GM11168 (cell line): ENCODE data around the gene ADRA2C.

Experiments
- in situ Hi-C: fragments of 300-500 bp; cut with MboI; formaldehyde crosslinking; loops from one replicate; pipeline ENCODE4 v1.12.0; 2022; ENCODE audit warnings: low sequenced_read_pairs; ENCODE audit not compliant: unreplicated experiment

The ADRA2C gene

GRCh38 chr4:3732076-3733028, 33.8 kb upstream of the ADRA2C start:
- in situ Hi-C loops = no loop called here

GRCh38 chr4:3733195-3733594, 33.0 kb upstream of the ADRA2C start:
- in situ Hi-C loops = no loop called here

GRCh38 chr4:3735196-3735595, 31.0 kb upstream of the ADRA2C start:
- in situ Hi-C loops = no loop called here

- in situ Hi-C loops = no loop called here
Observed at GRCh38 chr4:3736290-3736689, 29.9 kb upstream of the ADRA2C start.

- in situ Hi-C loops = no loop called here
Observed at GRCh38 chr4:3736806-3737205, 29.4 kb upstream of the ADRA2C start.

- in situ Hi-C loops = no loop called here
Observed at GRCh38 chr4:3739577-3739976, 26.6 kb upstream of the ADRA2C start.

GRCh38 chr4:3740256-3740655, 25.9 kb upstream of the ADRA2C start:
- in situ Hi-C loops = no loop called here

GRCh38 chr4:3741217-3742011, 24.8 kb upstream of the ADRA2C start:
- in situ Hi-C loops = no loop called here

GRCh38 chr4:3742610-3743009, 23.6 kb upstream of the ADRA2C start:
- in situ Hi-C loops = no loop called here

- in situ Hi-C loops = no loop called here
Observed at GRCh38 chr4:3744232-3744631, 22.0 kb upstream of the ADRA2C start.

GRCh38 chr4:3744901-3745300, 21.3 kb upstream of the ADRA2C start:
- in situ Hi-C loops = no loop called here

GRCh38 chr4:3745886-3746656, 20.1 kb upstream of the ADRA2C start:
- in situ Hi-C loops = no loop called here

GRCh38 chr4:3746701-3747580, 19.2 kb upstream of the ADRA2C start:
- in situ Hi-C loops = no loop called here

GRCh38 chr4:3747581-3747904, 18.6 kb upstream of the ADRA2C start:
- in situ Hi-C loops = no loop called here

- in situ Hi-C loops = no loop called here
Observed at GRCh38 chr4:3748136-3748898, 17.9 kb upstream of the ADRA2C start.

GRCh38 chr4:3749081-3749480, 17.1 kb upstream of the ADRA2C start:
- in situ Hi-C loops = no loop called here

- in situ Hi-C loops = no loop called here
Observed at GRCh38 chr4:3750334-3750733, 15.9 kb upstream of the ADRA2C start.

GRCh38 chr4:3752022-3752421, 14.2 kb upstream of the ADRA2C start:
- in situ Hi-C loops = no loop called here
